Fibroblast of skin of back (primary cell): Measurements from ENCODE around the gene ZNF329. TPM values are rescaled to one million over a fixed set of nuclear protein-coding genes. Genes with fewer than 3 reads are reported as not detected.
"Not testable (repeated sequence)": the region's sequence is repeated elsewhere in the genome, so short reads cannot be mapped to it uniquely, and the experiment has no call there.

Experiments used
- DNase-seq: peaks from one replicate; pipeline ENCODE4 v3.0.0-alpha.2; 2013
- polyA plus RNA-seq, 2 experiments: library from polyadenylated mRNA; unstranded; fragments of 120-200 nt; gene quantifications; one replicate each; pipeline ENCODE4 v1.2.1, GENCODE V29; 2013; ENCODE audit not compliant: insufficient read length in 2 of 2

Gene ZNF329
- 5.3 TPM for polyA plus RNA-seq (2013, experiment 1 of 2; ENCODE audit: insufficient read length)
- 5.1 TPM for polyA plus RNA-seq (2013, experiment 2 of 2; ENCODE audit: insufficient read length)

- peak; percentile 82 for DNase-seq
Measured at GRCh38 chr19:58150328-58150921, at the start of gene ZNF329. Gene ZNF329, minus strand, starts transcription at chr19:58150789. Its CDS starts 21,286 bp downstream, at chr19:58129503.

DNA sequence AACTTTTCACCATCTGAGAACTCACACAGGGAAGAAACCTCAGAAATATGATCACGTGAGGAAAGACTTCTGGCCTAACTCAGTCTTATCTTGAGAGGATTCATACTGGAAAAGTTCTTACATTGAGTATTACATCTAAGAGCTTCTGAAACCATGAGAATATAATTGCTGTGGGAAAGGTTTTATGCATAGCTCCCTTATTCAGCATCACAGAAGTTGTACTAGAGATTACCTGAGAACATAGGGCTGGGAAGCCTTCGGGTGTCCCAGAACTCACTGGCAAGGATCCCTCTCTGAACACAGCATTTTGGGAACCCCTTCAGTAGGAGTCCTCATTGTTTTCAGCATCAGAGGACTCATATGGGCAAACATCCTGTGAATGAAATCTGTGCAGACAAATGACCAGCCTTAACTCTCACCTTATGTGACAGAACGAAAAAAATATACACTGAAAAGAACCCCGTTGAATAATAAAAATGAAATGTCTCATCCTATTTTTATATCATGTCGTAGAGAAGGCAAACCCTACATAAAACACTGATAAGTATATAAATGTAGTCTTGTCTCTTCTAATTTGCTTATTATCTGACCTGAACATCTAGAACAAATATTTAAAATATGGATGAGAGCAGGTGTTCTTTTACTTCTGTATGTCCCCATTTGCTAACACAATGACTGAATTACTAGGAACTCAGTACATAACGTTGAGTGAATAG, 46.5 kb upstream of the ZNF329 start:
- no peak for DNase-seq

DNA sequence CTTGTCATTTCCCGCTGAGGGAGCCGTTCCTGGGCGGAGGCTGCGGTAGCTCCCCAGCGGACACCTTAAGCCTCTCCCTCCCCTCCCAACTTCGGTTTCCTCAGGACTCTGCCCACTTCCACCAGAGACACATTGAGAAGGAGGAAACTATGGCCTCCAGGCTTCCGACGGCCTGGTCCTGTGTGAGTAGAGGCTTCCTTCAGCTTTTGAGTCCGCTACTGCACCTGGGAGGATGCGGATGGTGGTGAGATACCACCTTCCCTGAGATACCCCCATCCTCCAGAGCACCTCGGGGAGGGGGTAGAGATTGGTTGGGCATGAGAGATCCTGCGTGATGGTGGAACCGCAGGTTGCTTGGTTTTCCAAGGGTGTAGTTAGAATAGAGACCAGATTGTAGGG, 33.2 kb upstream of the ZNF329 start:
- no peak for DNase-seq

GRCh38 chr19:58182989-58183816, 32.6 kb upstream of the ZNF329 start, which contains the start of gene ZNF274:
Gene ZNF274, plus strand, starts transcription at chr19:58183061. Its CDS starts 905 bp downstream, at chr19:58183966.
- DNase-seq = peak; percentile 94

GRCh38 chr19:58182577-58182988, 32.0 kb upstream of the ZNF329 start:
- DNase-seq = peak; percentile 90

- peak; percentile 34 for DNase-seq
Measured at GRCh38 chr19:58181902-58182576, 31.4 kb upstream of the ZNF329 start.

GRCh38 chr19:58170860-58171259, 20.3 kb upstream of the ZNF329 start:
- peak; percentile 58 for DNase-seq

DNA sequence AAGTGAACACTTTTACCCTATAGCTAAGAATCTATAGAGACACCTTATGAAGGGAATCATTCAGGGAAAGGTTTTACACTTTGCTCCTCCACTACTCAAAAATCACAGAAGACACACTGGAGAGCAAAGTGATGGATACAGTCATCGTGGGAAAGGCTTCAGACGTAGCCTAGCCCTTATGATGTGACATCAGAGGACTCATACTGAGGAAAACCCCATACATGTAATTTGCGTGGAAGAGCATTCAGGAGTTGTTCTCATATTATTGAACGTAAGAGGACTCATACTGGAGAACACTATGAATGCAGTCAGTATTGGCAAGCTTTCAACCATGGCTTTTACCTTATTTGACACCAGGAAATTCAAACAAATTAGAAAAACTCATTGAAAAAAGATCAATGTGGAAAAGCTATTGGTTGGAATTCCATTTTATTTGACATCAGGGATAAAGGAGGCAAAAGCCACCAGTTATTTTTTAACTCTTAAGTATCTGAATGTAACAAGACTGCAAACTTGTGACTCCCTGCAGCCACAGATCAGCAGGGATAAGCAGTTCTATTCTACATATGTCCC, 16.2 kb upstream of the ZNF329 start:
- DNase-seq = no peak

- no peak for DNase-seq
Measured at GRCh38 chr19:58166268-58166667, 15.7 kb upstream of the ZNF329 start.

DNA sequence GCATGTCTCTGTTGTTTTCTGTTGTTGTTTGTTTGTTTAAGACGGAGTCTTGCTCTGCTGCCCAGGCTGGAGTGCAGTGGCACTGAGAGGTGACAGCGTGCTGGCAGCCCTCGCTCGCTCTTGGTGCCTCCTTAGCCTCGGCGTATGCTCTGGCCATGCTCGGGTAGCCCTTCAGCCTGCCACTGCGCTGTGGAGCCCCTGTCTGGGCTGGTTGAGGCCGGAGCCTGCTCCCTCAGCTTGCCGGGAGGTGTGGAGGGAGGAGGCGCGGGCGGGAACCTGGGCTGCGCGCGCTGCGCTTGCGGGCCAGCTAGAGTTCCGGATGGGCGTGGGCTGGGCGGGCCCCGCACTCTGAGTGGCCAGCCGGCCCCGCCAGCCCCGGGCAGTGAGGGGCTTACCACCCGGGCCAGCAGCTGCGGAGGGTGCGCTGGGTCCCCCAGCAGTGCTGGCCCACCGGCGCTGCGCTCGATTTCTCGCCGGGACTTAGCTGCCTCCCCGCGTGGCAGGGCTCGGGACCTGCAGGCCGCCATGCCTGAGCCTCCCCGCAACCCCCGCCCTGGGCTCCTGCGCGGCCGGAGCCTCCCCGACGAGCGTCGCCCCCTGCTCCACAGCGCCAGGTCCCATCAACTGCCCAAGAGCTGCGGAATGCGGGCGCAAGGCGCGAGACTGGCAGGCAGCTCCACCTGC, 6.6 kb upstream of the ZNF329 start:
- DNase-seq = no peak

DNA sequence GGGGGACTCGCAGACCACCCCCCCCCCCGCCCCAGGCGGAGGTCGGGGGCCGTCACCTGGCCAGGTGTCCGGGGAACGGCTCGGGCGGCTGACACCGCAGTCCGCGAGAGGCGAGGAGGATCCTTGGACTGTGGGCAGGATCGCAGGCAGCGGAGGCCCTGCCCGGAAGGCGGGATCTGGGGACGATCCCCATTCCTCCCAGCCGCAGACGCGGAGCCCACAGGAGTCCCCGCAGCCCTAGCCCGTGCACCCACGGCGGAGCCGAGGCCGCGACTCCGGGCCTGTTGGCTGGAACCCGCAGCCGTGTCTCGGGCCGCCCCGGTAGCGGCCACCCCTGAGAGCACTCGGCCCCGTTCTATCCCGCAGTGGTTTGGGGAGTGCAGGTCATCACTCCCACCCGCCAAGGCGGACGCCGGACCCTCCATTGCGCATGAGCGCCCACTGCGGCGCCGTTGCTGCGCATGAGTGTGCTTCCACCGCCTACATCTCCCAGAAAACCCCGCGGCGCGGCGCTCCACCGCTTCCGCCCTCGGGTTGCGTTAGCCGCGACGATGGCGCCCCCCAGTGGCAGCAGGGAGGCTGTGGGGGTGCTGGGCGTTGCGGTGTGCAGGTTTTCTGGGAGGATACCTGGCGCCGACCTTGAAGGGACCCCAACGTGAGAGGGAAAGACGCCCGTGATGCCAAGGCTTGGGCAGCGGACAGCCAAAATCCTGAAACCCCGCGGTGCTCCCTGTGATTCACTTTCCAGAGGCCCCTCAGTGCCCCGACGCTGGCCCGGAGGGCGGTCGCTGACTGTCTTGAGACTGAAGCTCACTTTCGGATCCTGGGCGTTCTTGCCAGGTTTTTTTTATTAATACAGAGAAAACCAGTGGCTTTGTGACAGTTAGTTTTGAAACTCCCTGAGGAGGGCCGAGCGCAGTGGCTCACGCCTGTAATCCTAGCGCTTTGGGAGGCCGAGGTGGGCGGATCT, 4.4 kb upstream of the ZNF329 start:
- peak; percentile 93 for DNase-seq

GRCh38 chr19:58154287-58154678, 3.7 kb upstream of the ZNF329 start:
- peak; percentile 45 for DNase-seq

DNA sequence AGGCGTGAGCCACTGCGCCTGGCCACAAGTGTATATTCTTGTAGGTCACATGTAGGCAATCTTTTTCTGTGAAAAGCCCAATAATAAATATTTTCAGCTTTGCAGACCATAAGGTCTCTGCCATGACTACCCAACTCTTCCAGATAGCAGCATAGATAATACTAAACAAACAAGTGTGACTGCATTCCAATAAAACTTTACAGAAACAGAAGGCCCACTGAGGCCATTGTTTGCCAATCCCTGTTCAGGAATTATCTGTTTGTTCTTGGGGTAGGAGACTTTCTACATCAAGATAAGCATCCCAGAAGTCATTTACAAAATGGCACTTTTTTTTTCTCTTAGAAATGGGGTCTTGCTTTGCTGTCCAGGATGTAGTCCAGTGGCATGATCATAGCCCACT, 2.8 kb upstream of the ZNF329 start:
- no peak for DNase-seq

- not testable (repeated sequence) for DNase-seq
Measured at GRCh38 chr19:58147475-58147874, 3.1 kb downstream of the ZNF329 start.

DNA sequence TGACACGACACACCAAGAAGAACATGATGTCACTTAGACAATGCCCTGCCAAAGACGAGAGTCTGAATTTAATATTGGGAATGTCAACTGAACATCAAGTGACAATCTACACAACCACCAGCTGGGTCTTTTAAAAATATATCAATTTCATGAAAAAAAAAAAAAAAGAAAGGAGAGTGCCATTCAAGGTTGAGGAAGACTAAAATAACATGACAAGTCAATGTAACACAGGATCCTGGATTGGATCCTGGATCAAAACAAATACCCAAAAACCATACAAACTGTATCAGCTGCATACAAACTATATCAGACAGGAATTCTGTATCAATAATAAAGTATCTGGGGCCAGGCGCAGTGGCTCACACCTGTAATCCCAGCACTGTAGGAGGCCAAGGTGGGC, 4.7 kb downstream of the ZNF329 start:
- DNase-seq = no peak

- DNase-seq = no peak
Measured at GRCh38 chr19:58134244-58134643, 16.3 kb downstream of the ZNF329 start.

- DNase-seq = no peak
Measured at GRCh38 chr19:58129284-58129683, 21.3 kb downstream of the ZNF329 start.

DNA sequence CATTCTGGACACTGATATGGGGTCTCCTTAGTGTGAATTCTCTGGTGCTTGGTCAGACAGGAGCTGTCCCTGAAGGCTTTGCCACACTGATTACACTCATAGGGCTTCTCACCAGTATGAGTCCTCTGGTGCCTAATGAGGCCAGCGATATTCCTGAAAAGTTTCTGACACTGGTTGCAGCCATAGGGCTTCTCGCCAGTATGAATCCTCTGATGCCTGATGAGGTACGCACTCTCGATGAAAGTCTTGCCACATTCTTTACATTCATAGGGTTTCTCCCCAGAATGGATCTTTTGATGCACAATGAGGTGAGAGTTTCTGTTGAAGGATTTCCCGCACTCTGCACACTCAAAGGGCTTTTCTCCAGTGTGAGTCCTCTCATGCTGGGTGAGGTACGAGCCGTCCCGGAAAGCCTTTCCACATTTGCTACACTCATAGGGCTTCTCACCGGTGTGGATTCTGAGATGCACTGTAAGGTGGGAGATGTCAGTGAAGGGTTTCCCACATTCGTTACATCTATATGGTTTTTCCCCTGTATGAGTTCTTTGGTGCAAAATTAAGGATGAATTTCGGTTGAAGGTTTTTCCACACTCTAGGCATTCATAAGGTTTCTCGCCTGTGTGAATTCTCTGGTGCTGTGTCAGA, 22.4 kb downstream of the ZNF329 start:
- DNase-seq = peak; percentile 7

- DNase-seq = no peak
Measured at GRCh38 chr19:58123354-58123753, 27.2 kb downstream of the ZNF329 start.
